GM12878 (cell line): ENCODE results near the gene SHC2. TPM values are rescaled to one million over a fixed set of nuclear protein-coding genes. Genes with fewer than 3 reads are reported as not detected.

Experiments
- ATAC-seq: fragments of 200-7000 bp; cut with Tn5 transposase; 3 replicates; pipeline ENCODE4 v1.9.1; 2020; ENCODE audit warnings: mild to moderate bottlenecking, moderate library complexity
- BruUV-seq: library from RNA; stranded (reverse); fragments of 400-500 nt; replicated peaks from 2 replicates; lab custom pipeline; 2021; lab: Mats Ljungman, UMichigan
- CTCF ChIA-PET: fragments of 300-600 bp; sonication (Branson Sonifier 250); formaldehyde crosslinking; extraction: SDS; loops from one replicate; lab custom pipeline; 2021; ENCODE audit warnings: inconsistent platforms; lab: Yijun Ruan, JAX
- POLR2A ChIA-PET: fragments of 350-600 bp; formaldehyde crosslinking; extraction: SDS; loops from one replicate; lab custom pipeline; 2021; ENCODE audit warnings: inconsistent platforms; lab: Charles Lee
- RAD21 ChIA-PET: fragments of 300-600 bp; sonication (Branson Sonifier 250); formaldehyde crosslinking; loops from one replicate; lab custom pipeline; 2023; ENCODE audit warnings: antibody characterized with exemption; ENCODE audit not compliant: unreplicated experiment; lab: Charles Lee
- SMC1A ChIA-PET: fragments of 300-600 bp; sonication (Branson Sonifier 250); formaldehyde crosslinking; loops from one replicate; lab custom pipeline; 2023; ENCODE audit not compliant: unreplicated experiment, uncharacterized antibody; lab: Charles Lee
- DNase-seq: peaks from one replicate; pipeline ENCODE4 v3.0.0-alpha.2; 2011; ENCODE audit warnings: low read depth, low spot score
- FAIRE-seq: peaks from 3 replicates; lab custom pipeline; 2011; peaks lifted over from hg19 to GRCh38; lab: Jason Lieb, UNC
- H2AFZ ChIP-seq: 2 replicates; pipeline ENCODE4 v1.6.0; 2011; ENCODE audit warnings: low read depth, low read length, control low read depth; ENCODE audit not compliant: control insufficient read depth
- H3K27ac ChIP-seq: 2 replicates; pipeline ENCODE4 v1.5.1; 2011; ENCODE audit warnings: control low read depth; ENCODE audit not compliant: control insufficient read depth, insufficient read depth
- H3K27me3 ChIP-seq, 2 experiments: replicated peaks in 1 of 2; 2 replicates each; pipeline versions ENCODE4 v1.6.0 to v1.6.1; 2011; ENCODE audit warnings: low read length in 1 of 2; ENCODE audit not compliant: control insufficient read depth in 2 of 2, insufficient read depth in 2 of 2
- H3K36me3 ChIP-seq, 2 experiments: 2 replicates each; pipeline ENCODE4 v1.5.1; 2011; ENCODE audit warnings: low read length in 1 of 2; ENCODE audit not compliant: control insufficient read depth in 2 of 2, insufficient read depth in 2 of 2
- H3K4me1 ChIP-seq: 2 replicates; pipeline ENCODE4 v1.6.1; 2011; ENCODE audit warnings: mild to moderate bottlenecking, low read length, moderate library complexity, mixed read lengths; ENCODE audit not compliant: control insufficient read depth, insufficient read depth
- H3K4me2 ChIP-seq: 2 replicates; pipeline ENCODE4 v1.6.0; 2011; ENCODE audit warnings: control low read depth; ENCODE audit not compliant: control insufficient read depth, insufficient read depth
- H3K4me3 ChIP-seq: fragments of 200-600 bp; sonication (generic); 2 replicates; pipeline ENCODE4 v1.5.1; 2016
- H3K79me2 ChIP-seq: 2 replicates; pipeline ENCODE4 v1.6.0; 2011; ENCODE audit warnings: low read length; ENCODE audit not compliant: control insufficient read depth, insufficient read depth
- H3K9ac ChIP-seq: 2 replicates; pipeline ENCODE4 v1.8.0; 2011; ENCODE audit warnings: low read length, control low read depth, mixed read lengths; ENCODE audit not compliant: control insufficient read depth, insufficient read depth
- H3K9me3 ChIP-seq: replicated peaks from 3 replicates; pipeline ENCODE4 v1.5.1; 2011; ENCODE audit warnings: mild to moderate bottlenecking, low read length; ENCODE audit not compliant: control insufficient read depth, insufficient read depth
- H4K20me1 ChIP-seq: 2 replicates; pipeline ENCODE4 v1.6.0; 2011; ENCODE audit not compliant: control insufficient read depth, insufficient read depth
- ASH2L ChIP-seq: fragments of 300-600, 200-600 bp; sonication (generic); IDR thresholded peaks from 2 replicates; pipeline ENCODE4 v1.6.1; 2017; ENCODE audit warnings: low read depth, mild to moderate bottlenecking, borderline replicate concordance
- BMI1 ChIP-seq: fragments of 450-650 bp; IDR thresholded peaks from 2 replicates; pipeline ENCODE4 v1.6.1; 2016; ENCODE audit warnings: mild to moderate bottlenecking, moderate library complexity, borderline replicate concordance
- CBFB ChIP-seq: IDR thresholded peaks from 2 replicates; pipeline ENCODE4 v1.6.1; 2016; ENCODE audit warnings: antibody characterized with exemption, low read depth
- CBX3 ChIP-seq: fragments of 200-600 bp; sonication (generic); IDR thresholded peaks from 2 replicates; pipeline ENCODE4 v1.6.1; 2016; ENCODE audit warnings: low read depth, borderline replicate concordance
- EP300 ChIP-seq, 2 experiments: fragments of 150-350 bp in 1 of 2; IDR thresholded peaks; 2 replicates each; pipeline ENCODE4 v1.6.1; 2011 to 2012; ENCODE audit warnings: low read depth in 2 of 2, low read length in 2 of 2, borderline replicate concordance in 1 of 2, improper control_type of control experiment in 1 of 2, inconsistent platforms in 1 of 2; ENCODE audit not compliant: control insufficient read depth in 1 of 2
- IKZF1 ChIP-seq: fragments of 450-650 bp; conservative IDR thresholded peaks from 2 replicates; pipeline ENCODE4 v1.6.1; 2017; ENCODE audit warnings: antibody characterized with exemption, mild to moderate bottlenecking
- MEF2B ChIP-seq: fragments of 450-650 bp; IDR thresholded peaks from 2 replicates; pipeline ENCODE4 v1.6.1; 2018; ENCODE audit warnings: mild to moderate bottlenecking, moderate library complexity; ENCODE audit not compliant: partially characterized antibody, poor library complexity, severe bottlenecking
- NFYA ChIP-seq: IDR thresholded peaks from 2 replicates; pipeline ENCODE4 v1.6.1; 2011; ENCODE audit warnings: low read depth, mild to moderate bottlenecking, low read length, improper control_type of control experiment, borderline replicate concordance
- NR2C2 ChIP-seq: IDR thresholded peaks from 2 replicates; pipeline ENCODE4 v1.6.1; 2011; ENCODE audit warnings: borderline replicate concordance, low read depth; ENCODE audit not compliant: control insufficient read depth, insufficient read length
- RELA ChIP-seq: fragments of 450-650 bp; IDR thresholded peaks from 2 replicates; pipeline ENCODE4 v1.8.0; 2014; ENCODE audit warnings: borderline replicate concordance; ENCODE audit not compliant: partially characterized antibody
- RUNX3 ChIP-seq: IDR thresholded peaks from 2 replicates; pipeline ENCODE4 v1.6.1; 2012; ENCODE audit warnings: low read length, inconsistent platforms
- SIX5 ChIP-seq: IDR thresholded peaks from 2 replicates; pipeline ENCODE4 v1.6.1; 2011; ENCODE audit warnings: mild to moderate bottlenecking, low read depth, low read length, moderate library complexity; ENCODE audit not compliant: severe bottlenecking
- SMARCA5 ChIP-seq: fragments of 450-650 bp; IDR thresholded peaks from 2 replicates; pipeline ENCODE4 v1.6.1; 2017; ENCODE audit warnings: mild to moderate bottlenecking
- TARDBP ChIP-seq: IDR thresholded peaks from 2 replicates; pipeline ENCODE4 v1.6.1; 2016; ENCODE audit warnings: borderline replicate concordance
- TCF7 ChIP-seq: IDR thresholded peaks from 2 replicates; pipeline ENCODE4 v1.6.1; 2014; ENCODE audit warnings: antibody characterized with exemption, borderline replicate concordance
- YY1 ChIP-seq: IDR thresholded peaks from 2 replicates; pipeline ENCODE4 v1.6.1; 2011; ENCODE audit warnings: low read depth, mild to moderate bottlenecking, low read length
- ZBTB4 ChIP-seq: fragments of 450-650 bp; formaldehyde crosslinking; IDR thresholded peaks from 2 replicates; pipeline ENCODE4 v1.4.0; 2022; ENCODE audit warnings: mild to moderate bottlenecking, moderate library complexity
- ZNF207 ChIP-seq: fragments of 450-650 bp; IDR thresholded peaks from 2 replicates; pipeline ENCODE4 v1.6.1; 2014; ENCODE audit warnings: antibody characterized with exemption, mild to moderate bottlenecking, borderline replicate concordance
- WGBS: methylation state at CpG from one replicate; pipeline ENCODE4 v1.1.6; 2016; ENCODE audit warnings: low lambda C conversion rate; ENCODE audit not compliant: insufficient replicate concordance, insufficient coverage; ENCODE audit errors: missing lambda C conversion rate; 5-methylcytosine and 5-hydroxymethylcytosine counted together
- in situ Hi-C: fragments of 300-500 bp; cut with MboI; formaldehyde crosslinking; loops from 9 replicates; pipeline ENCODE4 v1.14.3; 2018; ENCODE audit warnings: mixed read lengths
- intact Hi-C: fragments of 100-400 bp; cut with micrococcal nuclease; formaldehyde crosslinking; loops from one replicate; pipeline ENCODE4 v1.14.2; 2022; ENCODE audit not compliant: unreplicated experiment
- polyA plus RNA-seq, 11 experiments: library from polyadenylated mRNA; depleted of rRNA in 4 of 11; unstranded in 6 of 11; stranded (reverse) in 5 of 11; fragments of >200 nt; fragmentation: Nextera tagmentation in 4 of 11; fragmentation: Illumina TruSeq in 1 of 11; extraction: Ambion mirVana in 4 of 11; extraction: Trizol in 1 of 11; gene quantifications; 1 replicate in 1 of 11; 2 replicates in 10 of 11; pipeline versions ENCODE4 v1.2.1 to v1.2.3, GENCODE V29; 2011 to 2016; ENCODE audit warnings: inconsistent platforms in 2 of 11, missing spikeins in 2 of 11, low read depth in 1 of 11
- total RNA-seq, 4 experiments: library from RNA; depleted of rRNA in 3 of 4; stranded (reverse); fragments of >200 nt in 3 of 4; fragmentation: Illumina TruSeq in 1 of 4; extraction: Trizol in 1 of 4; gene quantifications; 2 replicates each; pipeline versions ENCODE4 v1.2.1 to v1.2.3, GENCODE V29; 2013 to 2021
- TF ChIP-seq, protein P1 (sequence below): fragments of 150-350 bp; IDR thresholded peaks from 2 replicates; pipeline ENCODE4 v1.6.1; 2014; ENCODE audit warnings: mild to moderate bottlenecking, low read depth, low read length

The SHC2 gene
- total and polyA plus RNA-seq, 10 of the 15 experiments (the other 5 are each of a cell fraction or from before 2014, with no cell fraction given): 0.08 TPM; not detected in 9

GRCh38 chr19:459724-460511, 915 bp downstream of the SHC2 start:
- H4K20me1 ChIP-seq: no peaks in the 10 kb centered on the region
- H3K27ac ChIP-seq: no peak overlapping the region
- no peak overlapping the region for H2AFZ ChIP-seq
- no TSS peak for BruUV-seq
- ChIA-PET RAD21 (interaction anchor here (0.6 kb wide), 1 partner anchor 13 kb away, joined by 3 read pairs; no protein-coding TSS in a partner anchor), SMC1A (no interaction called here), CTCF (no interaction called here), POLR2A (no interaction called here)
- intact Hi-C loops: no loop called here
- ATAC-seq (no peak), DNase-seq (no peak), FAIRE-seq (no peak)
- H3K4me1 ChIP-seq: no peaks in the 10 kb centered on the region
- in situ Hi-C loops: no loop called here
- WGBS: 33% methylated on average over 32 of the region's 66 CpGs
- H3K4me3 ChIP-seq: no peak overlapping the region
- H3K4me2 ChIP-seq: no peak overlapping the region
- H3K9me3 ChIP-seq: no peaks in the 10 kb centered on the region
- H3K9ac ChIP-seq: no peak overlapping the region
- TF ChIP-seq NR2C2 (no peak), EP300 (IDR thresholded peaks at IDR 0.05; ENCODE audit: borderline replicate concordance in 1 of 2, control insufficient read depth in 1 of 2, low read depth in 2 of 2, low read length in 2 of 2) (no peak), CBX3 (no peak), ZBTB4 (CRISPR knock-in tag) (no peak), YY1 (no peak), TCF7 (no peak), ZNF207 (no peak), RELA (no peak), ASH2L (no peak), CBFB (no peak), SMARCA5 (no peak), BMI1 (no peak), TARDBP (no peak), NFYA (no peak), IKZF1 (no peak), MEF2B (no peak), RUNX3 (no peak), SIX5 (no peak)
- TF ChIP-seq, protein P1, sequence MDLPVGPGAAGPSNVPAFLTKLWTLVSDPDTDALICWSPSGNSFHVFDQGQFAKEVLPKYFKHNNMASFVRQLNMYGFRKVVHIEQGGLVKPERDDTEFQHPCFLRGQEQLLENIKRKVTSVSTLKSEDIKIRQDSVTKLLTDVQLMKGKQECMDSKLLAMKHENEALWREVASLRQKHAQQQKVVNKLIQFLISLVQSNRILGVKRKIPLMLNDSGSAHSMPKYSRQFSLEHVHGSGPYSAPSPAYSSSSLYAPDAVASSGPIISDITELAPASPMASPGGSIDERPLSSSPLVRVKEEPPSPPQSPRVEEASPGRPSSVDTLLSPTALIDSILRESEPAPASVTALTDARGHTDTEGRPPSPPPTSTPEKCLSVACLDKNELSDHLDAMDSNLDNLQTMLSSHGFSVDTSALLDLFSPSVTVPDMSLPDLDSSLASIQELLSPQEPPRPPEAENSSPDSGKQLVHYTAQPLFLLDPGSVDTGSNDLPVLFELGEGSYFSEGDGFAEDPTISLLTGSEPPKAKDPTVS: no peak
- H3K79me2 ChIP-seq: no peaks in the 10 kb centered on the region
- no peaks in the 10 kb centered on the region for H3K36me3 ChIP-seq
- H3K27me3 ChIP-seq: no peaks in the 10 kb centered on the region
